Measurements from ENCODE around the gene ZNF804B.

The ZNF804B gene

GRCh38 chr7:88842201-88842600 lies 82.7 kb downstream of the ZNF804B start:
- no peak for DNase-seq

DNA sequence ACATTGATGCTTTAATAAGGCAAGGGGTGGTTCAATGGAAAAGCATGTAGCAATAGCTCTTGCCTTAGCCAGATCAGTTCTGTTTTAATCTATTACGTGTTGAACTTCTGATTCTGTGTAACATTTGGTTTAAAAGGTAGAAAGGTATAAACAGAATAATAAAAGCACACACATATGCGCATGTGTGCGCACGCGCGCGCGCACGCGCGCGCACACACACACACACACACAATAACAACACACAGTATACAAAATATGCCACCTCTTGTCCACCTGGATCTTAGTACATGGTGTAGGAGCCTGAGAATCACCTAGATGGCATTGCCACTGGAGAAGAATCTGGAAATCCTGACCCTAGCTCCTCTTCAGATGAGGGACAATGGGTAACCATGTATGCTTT lies 85.6 kb downstream of the ZNF804B start:
- DNase-seq: no peak

DNA sequence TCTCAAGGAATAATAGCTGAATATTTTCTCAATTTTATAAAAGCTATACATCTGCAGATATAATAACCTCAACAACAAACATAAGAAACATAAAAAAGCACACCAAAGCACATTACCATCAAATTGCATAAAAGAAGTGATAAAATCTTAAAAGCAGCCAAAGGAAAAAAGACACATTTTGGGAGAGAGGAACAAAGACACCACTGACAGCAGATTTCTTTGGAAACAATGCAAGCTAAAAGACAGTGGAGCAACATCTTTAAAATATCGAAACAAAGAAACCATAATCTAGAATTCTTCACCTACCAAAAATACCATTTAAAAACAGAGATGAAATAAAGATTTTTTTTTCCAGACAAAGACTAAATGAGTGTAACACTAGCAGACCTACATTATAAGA lies 91.7 kb downstream of the ZNF804B start:
- DNase-seq: no peak

- DNase-seq: no peak
These were observed 99.8 kb downstream of the ZNF804B start for GRCh38 chr7:88859288-88859687.

- DNase-seq: no peak
These were observed 106.9 kb downstream of the ZNF804B start for GRCh38 chr7:88866265-88866863.

GRCh38 chr7:88867158-88867557 lies 107.7 kb downstream of the ZNF804B start:
- no peak for DNase-seq

GRCh38 chr7:88868456-88868855 lies 109.0 kb downstream of the ZNF804B start:
- no peak for DNase-seq

GRCh38 chr7:88881136-88881535 lies 121.6 kb downstream of the ZNF804B start:
- DNase-seq: no peak

DNA sequence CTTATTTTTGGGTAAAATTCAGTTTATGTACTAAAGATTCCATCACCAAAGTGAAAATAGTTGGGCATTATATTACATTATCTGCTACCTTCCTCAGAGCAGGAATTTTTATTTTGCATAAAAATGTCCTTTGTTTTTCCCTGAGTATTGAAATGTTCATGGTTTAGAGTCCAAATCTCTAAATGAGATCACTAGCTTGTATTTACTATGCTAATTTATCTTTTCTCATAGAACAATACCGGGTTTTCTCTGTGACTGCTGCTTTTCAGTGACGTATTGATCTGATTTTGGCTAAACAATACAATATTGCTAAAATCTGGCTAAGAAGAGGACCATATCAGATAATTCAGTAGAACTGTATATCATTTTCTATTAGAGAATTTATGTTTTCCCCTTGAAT lies 125.6 kb downstream of the ZNF804B start:
- DNase-seq: no peak

GRCh38 chr7:88888684-88889083 lies 129.2 kb downstream of the ZNF804B start:
- DNase-seq: no peak

GRCh38 chr7:88910516-88910915 lies 151.0 kb downstream of the ZNF804B start:
- DNase-seq: no peak

GRCh38 chr7:88912852-88913251 lies 153.4 kb downstream of the ZNF804B start:
- no peak for DNase-seq

- no peak for DNase-seq
These were observed 156.1 kb downstream of the ZNF804B start for GRCh38 chr7:88915615-88916014.

- DNase-seq: no peak
These were observed 160.1 kb downstream of the ZNF804B start for GRCh38 chr7:88919478-88920131.

DNA sequence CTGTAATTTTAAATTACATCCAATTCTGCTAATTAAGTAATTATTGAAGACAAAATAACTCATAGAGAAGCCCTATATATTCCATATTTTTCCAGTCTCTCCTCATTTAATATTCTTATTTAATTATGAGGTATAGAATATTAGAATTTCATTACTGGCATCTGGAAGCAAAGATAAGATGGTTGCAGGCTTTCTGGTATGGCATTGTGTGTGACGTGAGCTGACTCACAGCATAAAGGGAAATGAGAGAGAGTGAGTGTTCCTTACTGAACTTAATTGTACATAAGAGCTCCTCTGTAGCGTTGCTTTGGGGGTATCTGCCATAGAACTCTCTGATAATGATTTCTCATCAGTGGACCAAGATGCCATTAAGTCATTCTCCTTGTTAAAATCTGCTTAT lies 163.4 kb downstream of the ZNF804B start:
- DNase-seq: no peak

- no peak for DNase-seq
These were observed 168.8 kb downstream of the ZNF804B start for GRCh38 chr7:88928276-88928675.

GRCh38 chr7:88929719-88930118 lies 170.2 kb downstream of the ZNF804B start:
- DNase-seq: no peak

DNA sequence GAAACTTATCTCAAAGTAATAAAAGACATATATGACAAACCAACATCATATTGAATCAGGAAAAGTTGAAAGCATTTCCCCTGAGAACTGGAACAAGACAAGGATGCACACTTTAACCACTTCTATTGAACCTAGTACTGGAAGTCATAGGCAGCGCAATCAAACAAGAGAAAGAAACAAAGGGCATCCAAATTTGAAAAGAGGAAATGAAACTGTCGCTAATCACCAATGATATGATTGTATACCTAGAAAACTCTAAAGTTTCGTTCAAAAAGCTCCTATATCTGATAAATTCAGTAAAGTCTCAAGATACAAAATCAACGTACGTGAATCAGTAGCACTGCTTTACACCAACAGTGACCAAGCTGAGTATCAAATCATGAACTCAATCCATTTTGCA lies 173.8 kb downstream of the ZNF804B start:
- DNase-seq: no peak

GRCh38 chr7:88942815-88943501 lies 183.5 kb downstream of the ZNF804B start:
- no peak for DNase-seq

- DNase-seq: no peak
These were observed 192.3 kb downstream of the ZNF804B start for GRCh38 chr7:88951826-88952225.

- no peak for DNase-seq
These were observed 204.9 kb downstream of the ZNF804B start for GRCh38 chr7:88964418-88964817.

DNA sequence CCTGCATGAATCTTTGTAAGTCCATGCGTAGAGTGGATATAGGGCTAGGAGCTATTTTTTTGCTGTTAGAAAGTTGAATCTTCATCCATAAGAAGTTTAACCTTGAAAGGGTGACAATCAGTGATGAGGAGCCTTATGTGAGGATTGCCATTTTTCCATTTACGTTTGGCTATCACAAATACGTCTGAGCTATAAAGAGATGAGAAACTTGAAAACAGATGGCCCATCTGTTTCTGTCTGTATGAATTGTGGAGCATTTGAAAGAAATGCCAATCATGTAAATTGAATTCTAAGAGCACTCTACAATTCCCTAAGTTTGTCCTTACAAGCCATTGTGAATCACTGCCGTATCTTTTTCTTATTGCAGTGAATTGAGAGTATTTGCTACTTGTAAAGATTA lies 205.9 kb downstream of the ZNF804B start:
- DNase-seq: no peak

DNA sequence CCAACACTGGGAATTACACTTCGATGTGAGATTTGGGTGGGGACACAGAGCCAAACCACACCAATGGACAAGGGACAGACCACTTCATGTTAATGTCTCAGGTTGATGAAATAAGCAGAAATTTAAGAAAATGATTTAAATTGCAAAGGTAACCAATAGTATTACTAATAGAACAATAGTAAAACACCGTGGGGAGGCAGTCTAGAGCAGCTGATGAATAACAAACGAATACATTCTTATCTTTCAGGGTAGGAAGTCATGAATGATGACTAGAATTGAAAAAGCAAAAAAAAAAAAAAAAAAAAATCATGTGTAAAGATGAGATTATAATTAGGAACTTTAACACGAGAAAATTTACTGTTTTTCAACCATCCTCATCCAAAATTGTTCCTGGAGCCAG lies 207.9 kb downstream of the ZNF804B start:
- no peak for DNase-seq

GRCh38 chr7:88969167-88969566 lies 209.7 kb downstream of the ZNF804B start:
- no peak for DNase-seq

- no peak for DNase-seq
These were observed 225.8 kb downstream of the ZNF804B start for GRCh38 chr7:88985295-88985694.
